Bronchus fibroblast of lung (primary cell): ENCODE data around the gene TYW3. TPM values are rescaled to one million over a fixed set of nuclear protein-coding genes. Genes with fewer than 3 reads are reported as not detected.

Experiments used
- total RNA-seq: library from RNA; depleted of rRNA; stranded (reverse); fragments of >200 nt; gene quantifications from 2 replicates; pipeline ENCODE4 v1.2.3, GENCODE V29; 2015

The TYW3 gene
- 7.4 and 7.7 TPM in 2 replicates for total RNA-seq

DNA sequence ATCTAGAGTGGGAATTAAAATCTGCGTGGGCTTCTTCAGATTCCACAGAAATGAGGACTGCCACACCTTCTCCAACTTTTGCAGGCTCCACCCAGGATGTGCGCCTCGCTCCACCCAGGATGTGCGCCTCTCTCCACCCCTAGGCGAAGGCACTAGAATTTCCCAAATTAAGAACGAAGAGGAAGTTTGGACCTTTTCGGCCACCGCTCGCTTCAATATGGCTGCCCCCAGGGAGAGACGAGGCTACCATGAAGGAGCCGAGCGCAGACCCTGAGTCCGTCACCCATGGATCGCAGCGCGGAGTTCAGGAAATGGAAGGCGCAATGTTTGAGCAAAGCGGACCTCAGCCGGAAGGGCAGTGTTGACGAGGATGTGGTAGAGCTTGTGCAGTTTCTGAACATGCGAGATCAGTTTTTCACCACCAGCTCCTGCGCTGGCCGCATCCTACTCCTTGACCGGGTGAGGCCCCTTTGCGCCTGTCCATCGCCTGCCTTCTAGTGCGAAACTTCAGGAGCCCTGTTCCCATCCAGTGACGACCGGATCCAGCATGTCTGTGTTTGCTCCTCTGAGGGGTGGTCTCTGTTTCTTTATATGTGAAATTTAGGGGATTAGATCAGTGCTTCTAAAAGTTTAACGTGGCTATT is at the start of gene TYW3, which contains the start of gene CRYZ:
Gene TYW3 (plus strand): TSS at position 193 of the 644 bp plus-strand sequence. CDS start 93 bp downstream, at position 286.
Gene CRYZ (minus strand): TSS at position 91 of the 644 bp plus-strand sequence. CDS start 8,229 bp downstream, outside the sequence.

Other genes starting within 250 kb of the TYW3 start
- gene LRRC53, start 220.5 kb upstream of the TYW3 start, total RNA-seq = not detected in 2 replicates
- not detected in 2 replicates for gene ERICH3, start 59.4 kb upstream of the TYW3 start, total RNA-seq
- gene CRYZ, start 102 bp upstream of the TYW3 start, total RNA-seq = 15.0 and 16.6 TPM in 2 replicates